Mesothelial cell of epicardium (in vitro differentiated cells): ENCODE data around the gene PML. TPM values are rescaled to one million over a fixed set of nuclear protein-coding genes. Genes with fewer than 3 reads are reported as not detected.

Source experiments
- DNase-seq, 2 experiments: peaks; one replicate each; pipeline ENCODE4 v3.0.0; 2021; ENCODE audit warnings: low spot score in 2 of 2; ENCODE audit not compliant: unreplicated experiment in 2 of 2
- H3K27ac Mint-ChIP-seq: 2 replicates; pipeline ENCODE4 v1.8.0; 2021; ENCODE audit warnings: mixed read lengths
- H3K27me3 Mint-ChIP-seq: 2 replicates; pipeline ENCODE4 v1.8.0; 2021; ENCODE audit warnings: low read depth, mixed read lengths
- H3K36me3 Mint-ChIP-seq: 2 replicates; pipeline ENCODE4 v1.8.0; 2021; ENCODE audit warnings: mixed read lengths
- H3K4me1 Mint-ChIP-seq: 2 replicates; pipeline ENCODE4 v1.8.0; 2021; ENCODE audit warnings: mixed read lengths
- H3K4me3 Mint-ChIP-seq: 2 replicates; pipeline ENCODE4 v1.8.0; 2021; ENCODE audit warnings: mild to moderate bottlenecking, moderate library complexity, mixed read lengths
- H3K9me3 Mint-ChIP-seq: 2 replicates; pipeline ENCODE4 v1.8.0; 2021; ENCODE audit warnings: mixed read lengths
- total RNA-seq: library from RNA; stranded (reverse); gene quantifications from 3 replicates; pipeline ENCODE4 v1.2.1, GENCODE V29; 2021
- TF ChIP-seq, protein P1 (sequence below): fragments of 200-600 bp; sonication (generic); IDR thresholded peaks from one replicate; pipeline ENCODE4 v1.5.0; 2021; ENCODE audit warnings: antibody characterized with exemption; ENCODE audit not compliant: unreplicated experiment

Gene PML
- total RNA-seq, 1 donor from 2014 or later = 43.6 TPM

DNA sequence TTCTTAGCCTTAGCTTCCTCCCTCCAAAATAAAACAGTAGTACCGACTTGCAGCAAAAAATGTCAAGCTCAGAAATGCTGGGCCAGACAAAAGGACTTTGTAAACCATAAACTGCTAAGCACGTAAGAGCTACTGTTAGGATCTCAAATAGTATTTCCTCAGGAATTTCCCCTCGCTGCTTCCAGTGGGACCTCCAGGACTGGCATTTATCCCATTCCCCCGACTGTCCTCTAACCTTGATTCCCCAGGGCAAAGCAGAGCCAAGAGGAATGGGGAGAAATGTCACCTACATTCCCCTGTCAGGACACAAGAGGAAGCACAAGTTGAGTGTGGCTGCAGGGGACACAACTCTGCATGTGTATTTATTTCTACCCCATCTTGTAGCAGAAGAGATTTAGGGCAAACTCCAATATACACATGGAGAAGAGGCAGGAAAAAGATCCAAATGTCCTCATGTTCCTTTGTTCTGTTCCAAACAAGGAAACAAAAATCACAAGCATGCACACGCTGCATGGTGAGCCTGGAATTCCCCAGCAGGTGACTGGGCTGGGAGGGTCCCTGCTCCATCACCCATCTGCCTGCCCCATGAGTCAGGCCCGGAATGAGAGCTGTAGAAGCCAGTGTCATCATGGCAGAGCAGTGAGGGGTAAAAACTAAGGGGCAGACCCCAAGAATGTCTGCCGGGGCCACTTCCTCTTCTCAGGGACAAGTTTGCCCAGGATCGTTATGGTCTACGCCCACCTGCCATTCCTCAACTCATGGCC is 6.7 kb upstream of the PML start:
- H3K4me3 Mint-ChIP-seq = no peak overlapping the region
- TF ChIP-seq, protein P1, sequence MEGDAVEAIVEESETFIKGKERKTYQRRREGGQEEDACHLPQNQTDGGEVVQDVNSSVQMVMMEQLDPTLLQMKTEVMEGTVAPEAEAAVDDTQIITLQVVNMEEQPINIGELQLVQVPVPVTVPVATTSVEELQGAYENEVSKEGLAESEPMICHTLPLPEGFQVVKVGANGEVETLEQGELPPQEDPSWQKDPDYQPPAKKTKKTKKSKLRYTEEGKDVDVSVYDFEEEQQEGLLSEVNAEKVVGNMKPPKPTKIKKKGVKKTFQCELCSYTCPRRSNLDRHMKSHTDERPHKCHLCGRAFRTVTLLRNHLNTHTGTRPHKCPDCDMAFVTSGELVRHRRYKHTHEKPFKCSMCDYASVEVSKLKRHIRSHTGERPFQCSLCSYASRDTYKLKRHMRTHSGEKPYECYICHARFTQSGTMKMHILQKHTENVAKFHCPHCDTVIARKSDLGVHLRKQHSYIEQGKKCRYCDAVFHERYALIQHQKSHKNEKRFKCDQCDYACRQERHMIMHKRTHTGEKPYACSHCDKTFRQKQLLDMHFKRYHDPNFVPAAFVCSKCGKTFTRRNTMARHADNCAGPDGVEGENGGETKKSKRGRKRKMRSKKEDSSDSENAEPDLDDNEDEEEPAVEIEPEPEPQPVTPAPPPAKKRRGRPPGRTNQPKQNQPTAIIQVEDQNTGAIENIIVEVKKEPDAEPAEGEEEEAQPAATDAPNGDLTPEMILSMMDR = no peak
- no peak for DNase-seq
- no peaks in the 10 kb centered on the region for H3K9me3 Mint-ChIP-seq
- peaks cover 18% of the 10 kb centered on the region for H3K4me1 Mint-ChIP-seq
- H3K27ac Mint-ChIP-seq = no peak overlapping the region
- no peaks in the 10 kb centered on the region for H3K27me3 Mint-ChIP-seq
- peaks cover 5% of the 10 kb centered on the region for H3K36me3 Mint-ChIP-seq

DNA sequence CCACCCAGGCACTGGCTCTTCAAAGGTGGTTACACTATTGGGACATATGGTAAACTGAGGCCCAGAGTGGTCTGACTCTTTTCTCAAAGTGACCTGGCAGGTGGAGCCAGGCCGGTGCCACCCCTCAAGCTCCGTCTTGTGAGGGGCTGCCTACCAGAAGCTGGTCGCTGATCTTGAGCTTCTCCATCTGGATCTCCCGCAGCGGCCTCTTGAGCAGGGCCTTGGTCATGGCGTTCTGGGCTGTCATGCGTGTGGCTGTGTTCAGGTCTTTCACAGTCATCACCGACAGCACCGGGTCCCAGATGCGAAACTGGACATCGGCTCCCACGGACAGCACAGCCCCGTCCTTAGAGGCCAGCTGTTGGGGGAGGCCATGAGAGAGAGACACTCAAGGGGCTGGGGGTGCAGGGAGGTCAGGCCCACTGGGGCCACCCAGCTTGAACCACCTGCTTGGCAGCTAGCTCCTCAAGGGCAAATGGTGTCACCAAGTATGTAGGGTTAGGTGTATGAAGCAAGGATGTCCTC is 6.0 kb upstream of the PML start:
- TF ChIP-seq, protein P1 = no peak
- Mint-ChIP-seq H3K36me3 (peaks cover 5% of the 10 kb centered on the region), H3K27ac (no peak overlapping the region), H3K27me3 (no peaks in the 10 kb centered on the region), H3K9me3 (no peaks in the 10 kb centered on the region), H3K4me3 (no peak overlapping the region), H3K4me1 (peaks cover 12% of the 10 kb centered on the region)
- DNase-seq = no peak

DNA sequence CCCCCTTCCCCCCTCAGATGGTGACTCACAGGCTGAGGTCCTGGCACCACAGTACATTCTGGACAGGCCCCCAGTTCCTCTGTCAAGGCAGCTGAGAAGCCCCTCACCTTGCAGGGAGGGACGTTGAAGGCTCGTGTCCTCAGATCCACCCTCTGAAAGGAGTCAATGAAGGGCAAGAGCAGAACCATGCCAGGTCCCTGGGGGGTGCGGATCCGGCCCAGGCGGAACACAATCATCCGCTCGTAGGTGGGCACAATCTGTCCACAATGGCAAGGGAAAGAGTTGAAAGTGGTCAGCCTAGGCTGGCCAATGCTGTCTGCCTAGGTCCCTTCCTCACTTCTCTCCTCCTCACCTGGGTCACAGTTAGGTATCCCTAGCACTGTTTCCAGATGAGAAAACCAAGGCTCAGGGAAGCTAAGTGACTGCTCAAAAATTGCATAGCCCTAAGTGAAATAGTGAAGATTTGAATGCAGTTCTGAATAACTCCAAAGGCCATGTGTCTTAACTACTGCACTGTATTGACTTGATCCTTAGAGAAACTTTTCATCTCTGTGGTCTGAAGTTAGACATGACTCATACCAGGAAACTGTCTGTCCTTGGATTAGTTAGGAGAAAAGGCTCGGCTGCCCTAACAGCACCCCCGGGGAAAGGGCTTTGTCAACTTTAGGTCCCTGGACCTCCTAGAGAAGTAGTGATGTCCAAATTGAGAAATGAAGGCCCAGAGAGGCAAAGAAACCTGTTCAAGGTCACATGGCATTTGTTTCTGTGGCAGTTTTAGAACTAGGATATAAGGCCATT is 5.3 kb upstream of the PML start:
- DNase-seq = no peak
- Mint-ChIP-seq H3K27me3 (no peaks in the 10 kb centered on the region), H3K4me1 (peaks cover 14% of the 10 kb centered on the region), H3K27ac (no peak overlapping the region), H3K36me3 (peaks cover 2% of the 10 kb centered on the region), H3K4me3 (no peak overlapping the region), H3K9me3 (no peaks in the 10 kb centered on the region)
- TF ChIP-seq, protein P1 = no peak

DNA sequence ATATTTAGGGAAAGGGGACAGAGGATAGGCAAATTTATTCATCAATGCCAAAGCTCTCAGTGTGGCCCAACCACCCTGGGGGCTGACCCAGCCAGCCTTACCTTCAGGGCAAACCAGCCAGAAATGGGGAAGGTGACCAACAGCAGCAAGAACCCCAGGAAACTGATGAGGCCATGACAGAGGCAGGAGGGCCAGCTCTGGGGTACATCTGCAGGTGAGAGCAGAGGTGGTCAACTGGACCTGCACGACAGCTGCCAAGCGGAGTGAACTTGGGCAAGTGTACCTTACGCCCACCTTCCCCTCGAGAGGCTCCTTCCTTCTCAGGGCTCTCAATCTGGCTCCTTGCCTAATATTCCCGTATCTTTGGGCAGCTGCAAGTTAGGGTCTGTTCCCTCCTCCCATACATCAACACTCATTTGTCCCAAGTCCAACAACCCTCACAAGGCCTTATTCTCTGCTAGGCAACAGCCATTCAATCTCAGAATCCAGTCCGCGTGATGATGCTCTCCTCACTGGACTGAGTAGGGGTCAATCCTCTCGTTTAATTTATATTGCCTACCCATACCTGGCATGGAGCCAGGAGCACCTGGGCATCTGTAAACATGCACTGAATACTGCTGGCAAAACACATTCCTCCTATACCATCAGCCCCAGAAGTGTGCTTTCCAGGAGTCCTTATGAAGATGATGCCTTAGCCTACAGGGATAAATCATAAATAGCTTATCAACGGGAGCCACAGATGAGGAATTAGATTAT is 4.1 kb upstream of the PML start:
- Mint-ChIP-seq H3K36me3 (no peaks in the 10 kb centered on the region), H3K4me3 (peak overlapping the region; percentile 89), H3K9me3 (no peaks in the 10 kb centered on the region), H3K4me1 (peaks cover 20% of the 10 kb centered on the region), H3K27ac (no peak overlapping the region), H3K27me3 (no peaks in the 10 kb centered on the region)
- DNase-seq = no peak
- TF ChIP-seq, protein P1 = no peak

DNA sequence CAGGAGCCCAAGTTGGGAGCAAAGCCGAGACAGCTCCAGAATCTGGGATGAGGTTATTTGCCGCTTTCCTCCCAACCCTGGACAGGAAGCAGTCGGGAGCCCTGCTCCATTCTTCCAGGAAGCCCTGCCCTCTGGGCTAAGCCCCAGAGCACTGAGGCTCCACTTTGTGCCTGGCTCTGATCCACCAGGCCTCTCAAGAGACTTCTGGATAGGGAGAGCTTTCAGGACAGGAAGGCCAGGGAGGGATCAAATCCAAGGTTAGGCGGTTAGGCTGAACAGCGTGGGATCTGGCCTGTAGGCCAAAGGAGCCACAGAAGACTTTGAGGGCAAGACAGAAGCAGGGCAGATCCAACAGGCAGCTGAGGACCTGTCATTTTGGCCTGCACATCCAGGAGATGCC is 3.3 kb upstream of the PML start:
- DNase-seq = no peak
- Mint-ChIP-seq H3K9me3 (no peaks in the 10 kb centered on the region), H3K4me3 (peak overlapping the region; percentile 89), H3K36me3 (no peaks in the 10 kb centered on the region), H3K27ac (peak overlapping the region; percentile 53), H3K4me1 (peaks cover 27% of the 10 kb centered on the region), H3K27me3 (no peaks in the 10 kb centered on the region)
- TF ChIP-seq, protein P1 = no peak
